HG02981 (cell line): ENCODE results near the gene TUBB2B.
A peak's percentile ranks its signal among the peaks of the same experiment; 100 is the strongest.

Source experiments
- ATAC-seq: cut with Tn5 transposase; IDR thresholded peaks from one replicate; pipeline ENCODE4 v1.9.1; 2021; ENCODE audit warnings: mild to moderate bottlenecking, moderate library complexity; ENCODE audit not compliant: unreplicated experiment

The TUBB2B gene

GRCh38 chr6:3227363-3228045, at the start of gene TUBB2B:
Gene TUBB2B (minus strand): TSS chr6:3227653. CDS start chr6:3227543, 110 bp downstream.
- ATAC-seq = no peak

DNA sequence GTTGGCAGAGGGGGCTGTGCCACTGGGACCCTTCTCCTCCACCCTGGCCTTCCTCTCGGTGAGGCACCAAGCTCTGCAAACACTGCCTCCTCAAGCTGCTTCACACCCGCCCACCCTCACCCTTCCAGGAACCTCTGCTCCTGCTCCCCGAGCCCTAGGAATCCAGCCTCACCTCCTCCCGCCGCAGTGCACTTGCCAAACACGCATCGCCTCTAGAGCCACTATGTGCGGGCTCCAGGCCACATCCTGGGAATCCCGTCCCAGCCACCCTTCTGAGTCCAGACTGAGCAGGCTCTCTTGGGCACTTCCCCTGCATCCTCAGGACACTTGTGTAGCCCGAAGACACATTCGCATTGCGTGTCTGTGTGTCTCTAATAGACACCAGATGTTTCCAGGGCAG, 49.8 kb upstream of the TUBB2B start:
- ATAC-seq = no peak

GRCh38 chr6:3276174-3277167, 49.0 kb upstream of the TUBB2B start:
- no peak for ATAC-seq

- ATAC-seq = no peak
Measured at GRCh38 chr6:3273707-3274521, 46.5 kb upstream of the TUBB2B start.

GRCh38 chr6:3272911-3273547, 45.6 kb upstream of the TUBB2B start:
- no peak for ATAC-seq

- no peak for ATAC-seq
Measured at GRCh38 chr6:3271756-3272155, 44.3 kb upstream of the TUBB2B start.

DNA sequence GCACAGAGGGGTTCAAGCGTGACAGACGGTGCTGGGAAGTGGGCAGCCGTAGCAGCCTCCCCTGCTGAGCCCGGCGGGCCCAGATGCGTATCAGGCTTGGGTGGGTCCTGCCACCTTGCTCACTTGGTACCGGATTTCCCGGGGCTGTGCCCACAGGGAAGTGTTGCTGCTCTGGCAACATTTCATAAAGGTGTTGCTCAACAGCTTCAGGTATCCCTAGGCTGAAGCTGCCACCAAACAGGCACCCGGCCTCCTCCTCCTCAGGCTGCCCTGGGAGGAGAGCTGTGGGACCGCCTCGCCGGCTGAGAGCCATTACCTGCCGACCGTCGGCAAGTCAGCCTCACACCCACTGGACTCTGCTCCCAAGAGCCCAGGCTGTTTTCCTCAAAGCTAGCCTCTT, 42.8 kb upstream of the TUBB2B start:
- ATAC-seq = no peak

DNA sequence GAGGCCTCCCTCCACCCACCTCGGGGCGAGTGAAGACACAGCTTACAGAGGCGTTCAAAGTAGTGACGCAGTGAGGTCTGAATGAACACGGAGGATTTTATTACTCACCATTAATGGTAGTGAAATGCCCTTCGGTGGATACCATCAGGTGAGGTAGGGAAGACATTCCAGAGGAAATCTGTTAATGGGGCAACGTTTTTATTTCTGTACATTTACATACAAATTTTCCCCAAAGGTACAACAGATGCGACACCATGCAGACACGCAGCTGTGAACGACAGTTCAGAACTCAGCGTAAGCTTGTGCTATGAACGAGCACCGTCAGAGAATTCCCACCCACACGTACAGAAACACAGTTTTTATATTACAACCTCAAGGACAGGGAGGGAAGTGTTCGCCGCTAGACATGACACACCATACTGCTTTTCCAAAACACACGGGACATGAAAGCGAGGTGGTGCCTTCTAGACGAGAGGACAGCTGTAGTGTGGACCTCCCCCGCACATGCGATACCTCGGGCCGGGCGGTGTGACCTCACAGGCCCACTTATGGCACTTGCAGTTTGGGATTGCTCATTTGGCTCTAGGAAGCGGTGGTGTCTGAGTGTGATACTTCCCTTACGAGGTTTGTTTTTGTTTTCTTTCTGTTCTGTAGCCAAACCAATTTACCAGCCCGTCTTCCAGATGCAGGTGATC, 42.0 kb upstream of the TUBB2B start:
- ATAC-seq = no peak

GRCh38 chr6:3268680-3269079, 41.2 kb upstream of the TUBB2B start:
- no peak for ATAC-seq

DNA sequence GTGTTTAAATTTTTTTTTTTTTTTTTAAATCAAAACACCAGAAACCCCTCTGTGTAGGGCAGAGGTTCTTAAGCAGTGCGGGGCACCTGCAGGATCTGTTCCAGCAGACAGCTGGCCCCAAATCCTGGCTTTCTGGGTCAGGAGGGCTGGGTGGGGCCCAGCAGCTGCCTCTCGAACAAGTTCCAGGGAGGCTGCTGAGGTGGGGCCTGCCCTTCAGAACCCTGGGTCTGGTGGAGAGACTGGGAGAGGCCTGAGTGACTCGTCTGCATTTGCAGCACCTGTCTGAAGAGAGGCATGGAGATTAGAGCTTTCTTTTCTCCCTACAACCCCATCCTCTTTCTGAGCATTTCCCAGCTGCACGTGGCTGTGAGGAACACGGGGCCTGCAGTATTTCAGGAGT, 39.7 kb upstream of the TUBB2B start:
- ATAC-seq = no peak

- ATAC-seq = no peak
Measured at GRCh38 chr6:3266170-3266569, 38.7 kb upstream of the TUBB2B start.

- ATAC-seq = no peak
Measured at GRCh38 chr6:3265671-3266070, 38.2 kb upstream of the TUBB2B start.

- no peak for ATAC-seq
Measured at GRCh38 chr6:3264356-3264755, 36.9 kb upstream of the TUBB2B start.

DNA sequence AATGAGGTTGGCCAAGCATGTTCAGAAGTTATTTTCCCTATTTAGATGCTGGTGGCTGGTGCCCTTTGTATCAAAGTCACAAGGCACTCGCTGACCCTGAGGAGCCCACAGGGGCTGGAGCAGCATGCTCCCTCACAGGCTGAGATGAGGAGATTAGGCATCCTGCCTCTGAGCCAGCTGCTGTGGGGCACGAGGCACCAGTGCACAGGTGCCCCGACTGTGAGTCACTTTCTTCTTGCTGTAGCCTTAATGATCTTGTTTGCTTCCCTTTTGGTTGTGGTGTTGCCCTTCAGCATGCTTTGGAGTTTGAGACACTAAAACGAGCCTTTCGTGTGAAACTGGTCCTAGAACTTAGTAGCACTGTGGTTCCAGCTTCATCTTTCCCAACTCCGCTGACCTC, 35.6 kb upstream of the TUBB2B start:
- no peak for ATAC-seq

DNA sequence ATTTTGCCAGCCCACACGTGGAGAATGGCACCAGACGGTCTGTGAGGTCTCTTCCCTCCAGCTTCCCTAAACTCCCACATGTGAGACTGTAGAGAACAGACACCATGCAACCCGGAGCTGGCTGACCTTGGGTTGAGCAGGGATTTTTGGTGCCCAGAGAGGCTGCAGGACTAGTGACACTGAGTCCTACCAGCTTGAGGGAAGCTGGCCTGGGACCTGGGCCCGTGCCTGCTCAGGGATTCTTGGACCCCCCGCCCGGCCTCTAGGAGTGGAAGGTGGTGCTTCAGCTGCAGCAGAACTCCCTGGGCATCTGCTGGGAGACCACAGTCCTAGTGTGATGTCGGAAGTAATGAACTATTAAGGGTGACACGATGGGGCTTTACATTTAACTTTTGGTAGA, 34.5 kb upstream of the TUBB2B start:
- ATAC-seq = no peak

DNA sequence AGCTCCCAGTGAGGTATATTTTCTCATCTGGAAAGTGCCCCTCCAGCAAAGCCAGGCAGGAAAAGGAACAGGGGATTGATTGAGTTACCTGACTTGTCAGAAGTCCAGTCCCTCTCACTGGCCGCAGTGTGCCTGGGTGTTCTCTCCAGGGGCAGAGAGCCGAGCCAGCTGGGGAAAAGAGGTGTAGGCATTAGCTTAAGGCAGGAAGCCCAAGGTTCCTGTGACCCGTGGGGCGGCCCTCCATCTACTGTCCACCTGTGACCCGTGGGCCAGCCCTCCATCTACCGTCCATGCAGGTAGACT, 34.0 kb upstream of the TUBB2B start:
- no peak for ATAC-seq

DNA sequence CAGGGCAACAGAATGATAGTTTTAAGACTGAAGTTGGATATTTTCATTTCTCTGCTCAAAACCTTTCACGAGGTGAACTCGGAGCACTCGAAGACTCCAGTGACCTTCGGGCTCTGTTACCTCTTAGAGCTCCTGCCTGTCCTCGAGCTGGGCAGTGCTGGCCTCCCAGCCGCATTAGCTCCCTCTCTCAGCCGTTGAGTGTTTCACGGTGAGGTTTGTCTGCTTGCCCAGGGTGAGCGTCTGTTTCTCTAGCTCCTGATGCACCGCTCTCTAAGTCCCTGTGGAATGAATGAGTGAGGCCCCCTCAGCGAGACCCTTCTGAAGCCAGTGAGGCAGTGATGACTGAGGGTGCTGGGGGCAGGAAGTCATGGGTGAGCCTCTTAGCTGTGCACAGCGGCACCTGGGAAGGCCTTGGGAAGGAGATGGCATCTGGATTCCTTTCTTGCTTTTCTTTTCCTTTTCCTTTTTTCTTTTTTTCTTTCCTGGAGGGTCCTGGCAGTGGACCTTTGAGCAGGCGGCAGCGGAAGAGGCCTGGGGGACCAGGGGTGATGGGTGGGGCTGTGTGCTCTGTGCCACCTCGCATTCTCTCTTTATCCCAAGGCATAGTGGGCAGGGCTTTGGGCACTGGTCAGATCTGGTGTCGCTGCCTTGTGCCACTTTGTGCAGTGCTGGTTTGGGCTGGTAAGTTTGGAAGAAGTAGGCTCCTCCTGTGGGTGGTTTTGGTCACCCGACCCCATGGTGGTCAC, 33.5 kb upstream of the TUBB2B start:
- ATAC-seq = no peak

DNA sequence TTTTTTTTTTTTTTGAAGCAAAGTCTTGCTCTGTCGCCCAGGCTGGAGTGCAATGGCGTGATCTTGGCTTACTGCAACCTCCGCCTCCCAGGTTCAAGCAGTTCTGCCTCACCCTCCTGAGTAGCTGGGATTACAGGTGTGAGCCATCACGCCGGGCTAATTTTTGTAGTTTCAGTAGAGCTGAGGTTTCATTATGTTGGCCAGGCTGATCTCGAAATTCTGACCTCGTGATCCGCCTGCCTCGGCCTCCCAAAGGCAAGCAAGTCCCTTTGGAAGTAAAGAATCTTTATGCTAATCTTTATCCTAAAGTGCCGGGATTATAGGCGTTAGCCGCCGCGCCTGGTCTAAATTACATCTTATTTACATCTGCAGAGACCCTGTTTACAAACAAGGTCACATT, 32.8 kb upstream of the TUBB2B start:
- ATAC-seq = no peak

GRCh38 chr6:3259491-3259958, 32.1 kb upstream of the TUBB2B start:
- peak; percentile 25 for ATAC-seq
